Esophagus muscularis mucosa (tissue), 4 donors: ENCODE results near the gene CYP11A1. TPM values are rescaled to one million over a fixed set of nuclear protein-coding genes. Genes with fewer than 3 reads are reported as not detected.

Experiments
- DNase-seq: peaks from one replicate; pipeline ENCODE4 v3.0.0-alpha.2; 2017; ENCODE audit errors: extremely low spot score
- H3K27ac ChIP-seq, 4 donors: fragments of 200-600 bp; sonication (generic); replicated peaks in 1 of 4; 1 replicate in 3 of 4; 2 replicates in 1 of 4; pipeline ENCODE4 v1.5.1; 2016 to 2019; ENCODE audit warnings: mild to moderate bottlenecking in 1 of 4
- H3K27me3 ChIP-seq, 4 donors: fragments of 200-600 bp; sonication (generic); one replicate each; pipeline versions ENCODE4 v1.5.1 to v1.6.0; 2016 to 2019
- H3K36me3 ChIP-seq, 4 donors: fragments of 200-600 bp; sonication (generic); one replicate each; pipeline ENCODE4 v1.5.1; 2016 to 2019
- H3K4me1 ChIP-seq, 4 donors: fragments of 200-600 bp; sonication (generic); one replicate each; pipeline ENCODE4 v1.5.1; 2016 to 2019
- H3K4me3 ChIP-seq, 4 donors: fragments of 200-600 bp; sonication (generic); 1 replicate in 2 of 4; 2 replicates in 2 of 4; pipeline ENCODE4 v1.5.1; 2016 to 2019; ENCODE audit warnings: mild to moderate bottlenecking in 4 of 4, moderate library complexity in 1 of 4
- H3K9me3 ChIP-seq, 4 donors: fragments of 200-600 bp; sonication (generic); 1 replicate in 3 of 4; 2 replicates in 1 of 4; pipeline ENCODE4 v1.5.1; 2016 to 2019
- EP300 ChIP-seq: sonication (generic); formaldehyde crosslinking; IDR thresholded peaks from one replicate; pipeline ENCODE4 v1.6.1; 2017; ENCODE audit warnings: antibody characterized with exemption
- POLR2A ChIP-seq: fragments of 450-650 bp; IDR thresholded peaks from one replicate; pipeline ENCODE4 v1.6.1; 2017; ENCODE audit warnings: antibody characterized with exemption, moderate library complexity, mild to moderate bottlenecking, low read depth
- POLR2AphosphoS5 ChIP-seq, 2 donors: sonication (generic); formaldehyde crosslinking; IDR thresholded peaks; one replicate each; pipeline ENCODE4 v1.6.1; 2017; ENCODE audit warnings: antibody characterized with exemption in 2 of 2
- WGBS: methylation state at CpG from one replicate; pipeline ENCODE4 v1.1.5; 2018; 5-methylcytosine and 5-hydroxymethylcytosine counted together
- intact Hi-C: fragments of 100-400 bp; cut with DNase I; formaldehyde crosslinking; loops from one replicate; pipeline ENCODE4 v1.15.1; 2023
- total RNA-seq, 4 donors: library from RNA; depleted of rRNA; stranded (reverse); fragments of >200 nt; gene quantifications; one replicate each; pipeline versions ENCODE4 v1.1.0 to v1.2.1, GENCODE V29; 2016
- TF ChIP-seq, protein P1 (sequence below), 3 experiments: fragments of 200-600 bp in 2 of 3; fragments of 450-650 bp in 1 of 3; sonication (generic) in 2 of 3; IDR thresholded peaks; one replicate each; pipeline ENCODE4 v1.5.1; 2017 to 2019; ENCODE audit warnings: antibody characterized with exemption in 3 of 3, mild to moderate bottlenecking in 2 of 3, moderate library complexity in 1 of 3

Gene CYP11A1
- total RNA-seq, 4 donors from 2014 or later = 1.7 to 2.5 (median 1.8) TPM

DNA sequence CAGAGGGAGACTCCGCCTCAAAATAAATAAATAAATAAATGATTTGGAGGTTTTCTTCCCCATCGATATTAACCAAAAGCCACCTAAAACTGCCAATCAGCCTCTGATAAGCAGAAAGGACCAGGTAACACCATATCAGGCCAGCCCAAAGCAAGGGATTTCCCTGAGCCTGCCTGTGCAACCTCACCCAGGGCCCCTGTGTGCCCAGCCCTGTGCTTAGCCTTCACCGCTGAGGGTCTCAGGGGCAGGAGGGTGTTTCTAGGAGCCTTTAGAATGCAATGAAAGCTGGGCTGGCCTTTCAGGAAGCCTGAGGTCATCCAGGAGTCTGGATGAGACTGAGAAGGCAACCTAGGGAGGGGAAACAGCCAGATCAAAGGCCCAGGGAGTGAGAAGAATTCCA, 35.4 kb downstream of the CYP11A1 start:
- H3K27ac ChIP-seq = no peak overlapping the region
- 82% methylated on average over 3 of the region's 3 CpGs for whole genome bisulfite sequencing
- H3K9me3 ChIP-seq = no peaks in the 10 kb centered on the region
- TF ChIP-seq POLR2AphosphoS5 (IDR thresholded peaks at IDR 0.05) = no peak
- TF ChIP-seq, protein P1, sequence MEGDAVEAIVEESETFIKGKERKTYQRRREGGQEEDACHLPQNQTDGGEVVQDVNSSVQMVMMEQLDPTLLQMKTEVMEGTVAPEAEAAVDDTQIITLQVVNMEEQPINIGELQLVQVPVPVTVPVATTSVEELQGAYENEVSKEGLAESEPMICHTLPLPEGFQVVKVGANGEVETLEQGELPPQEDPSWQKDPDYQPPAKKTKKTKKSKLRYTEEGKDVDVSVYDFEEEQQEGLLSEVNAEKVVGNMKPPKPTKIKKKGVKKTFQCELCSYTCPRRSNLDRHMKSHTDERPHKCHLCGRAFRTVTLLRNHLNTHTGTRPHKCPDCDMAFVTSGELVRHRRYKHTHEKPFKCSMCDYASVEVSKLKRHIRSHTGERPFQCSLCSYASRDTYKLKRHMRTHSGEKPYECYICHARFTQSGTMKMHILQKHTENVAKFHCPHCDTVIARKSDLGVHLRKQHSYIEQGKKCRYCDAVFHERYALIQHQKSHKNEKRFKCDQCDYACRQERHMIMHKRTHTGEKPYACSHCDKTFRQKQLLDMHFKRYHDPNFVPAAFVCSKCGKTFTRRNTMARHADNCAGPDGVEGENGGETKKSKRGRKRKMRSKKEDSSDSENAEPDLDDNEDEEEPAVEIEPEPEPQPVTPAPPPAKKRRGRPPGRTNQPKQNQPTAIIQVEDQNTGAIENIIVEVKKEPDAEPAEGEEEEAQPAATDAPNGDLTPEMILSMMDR (IDR thresholded peaks at IDR 0.05) = no peak
- no peak for TF ChIP-seq EP300
- no peak for TF ChIP-seq POLR2A
- H3K27me3 ChIP-seq = no peaks in the 10 kb centered on the region
- no peaks in the 10 kb centered on the region for H3K36me3 ChIP-seq
- H3K4me1 ChIP-seq = no peaks in the 10 kb centered on the region
- no peak overlapping the region for H3K4me3 ChIP-seq
- intact Hi-C loops = no loop called here
- DNase-seq = no peak

DNA sequence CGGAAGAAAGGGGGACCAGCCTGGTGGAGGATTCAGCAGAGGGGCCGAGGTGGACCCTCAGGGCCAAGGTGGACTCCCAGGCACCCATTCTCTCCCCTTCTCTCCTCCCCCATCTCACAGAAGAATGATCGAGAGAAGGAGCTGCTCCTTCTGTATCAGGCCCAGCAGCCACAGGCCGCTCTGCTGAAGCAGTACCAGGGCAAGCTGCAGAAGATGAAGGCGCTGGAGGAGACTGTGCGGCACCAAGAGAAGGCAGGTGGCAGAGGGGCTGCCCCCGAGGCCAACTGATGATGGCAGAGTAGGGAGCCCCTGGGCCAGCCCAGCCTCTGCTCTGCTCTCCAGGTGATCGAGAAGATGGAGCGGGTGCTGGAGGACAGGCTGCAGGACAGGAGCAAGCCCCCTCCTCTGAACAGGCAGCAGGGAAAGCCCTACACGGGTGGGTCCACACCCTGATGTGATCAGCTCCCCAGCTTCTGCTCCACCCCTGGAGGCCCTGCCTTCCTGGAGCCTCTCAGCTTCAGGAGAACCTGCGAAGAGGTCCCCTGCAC, 36.5 kb downstream of the CYP11A1 start:
- 83% methylated on average over 11 of the region's 11 CpGs for WGBS
- intact Hi-C loops = no loop called here
- TF ChIP-seq, protein P1 (IDR thresholded peaks at IDR 0.05) = no peak
- no peak for TF ChIP-seq POLR2AphosphoS5 (IDR thresholded peaks at IDR 0.05)

DNA sequence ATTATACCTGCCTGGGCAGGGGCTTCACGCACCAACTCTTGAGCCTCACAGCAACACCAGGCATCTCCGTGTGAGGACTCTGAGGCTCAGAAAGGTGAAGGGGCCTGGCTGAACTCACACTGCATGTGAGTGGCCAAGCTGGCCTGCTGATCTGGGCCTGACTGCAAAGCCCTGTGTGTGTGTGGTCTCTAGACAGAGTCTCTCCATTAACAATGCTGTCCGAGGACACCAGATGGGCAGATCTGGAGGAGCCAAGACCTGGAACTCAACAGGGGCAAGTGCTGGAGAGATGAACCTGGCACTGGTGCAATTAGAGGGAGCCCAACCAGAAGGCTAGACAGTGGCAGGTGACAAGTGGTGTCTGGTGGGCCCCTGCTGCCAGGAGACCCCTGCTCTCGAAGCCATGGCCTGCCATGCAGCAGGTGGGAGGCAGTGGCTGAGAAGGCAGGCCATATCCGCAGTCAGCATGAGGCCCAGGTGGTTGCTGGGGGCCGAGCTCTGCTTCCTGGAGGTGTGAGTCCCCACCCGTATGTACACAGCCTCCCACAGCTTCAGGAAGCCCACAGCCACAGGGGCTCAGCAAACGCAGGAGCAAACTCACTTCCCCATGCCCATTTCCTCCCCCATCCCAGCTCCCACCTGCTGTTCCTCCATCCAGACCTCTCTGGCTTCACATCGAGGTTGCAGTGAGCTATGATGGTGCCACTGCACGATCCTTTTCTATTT, 39.0 kb downstream of the CYP11A1 start:
- no peaks in the 10 kb centered on the region for H3K9me3 ChIP-seq
- no peak overlapping the region for H3K27ac ChIP-seq
- H3K27me3 ChIP-seq = peaks cover 0 to 24% (median 0%) of the 10 kb centered on the region in 4 donors
- TF ChIP-seq POLR2AphosphoS5 (IDR thresholded peaks at IDR 0.05) = no peak
- TF ChIP-seq, protein P1 (IDR thresholded peaks at IDR 0.05) = no peak
- TF ChIP-seq EP300 = no peak
- no peak for TF ChIP-seq POLR2A
- no peaks in the 10 kb centered on the region for H3K4me1 ChIP-seq
- no peaks in the 10 kb centered on the region for H3K36me3 ChIP-seq
- 45% methylated on average over 7 of the region's 10 CpGs for WGBS
- intact Hi-C loops = no loop called here
- DNase-seq = no peak
- H3K4me3 ChIP-seq = no peak overlapping the region

More for the DNA sequence above, 36.5 kb downstream of the CYP11A1 start:
- no peaks in the 10 kb centered on the region for H3K36me3 ChIP-seq
- peaks cover 0 to 7% (median 0%) of the 10 kb centered on the region in 4 donors for H3K27me3 ChIP-seq
- no peak overlapping the region for H3K27ac ChIP-seq
- H3K4me1 ChIP-seq = no peaks in the 10 kb centered on the region
- no peak overlapping the region for H3K4me3 ChIP-seq
- H3K9me3 ChIP-seq = no peaks in the 10 kb centered on the region
- DNase-seq = no peak

DNA sequence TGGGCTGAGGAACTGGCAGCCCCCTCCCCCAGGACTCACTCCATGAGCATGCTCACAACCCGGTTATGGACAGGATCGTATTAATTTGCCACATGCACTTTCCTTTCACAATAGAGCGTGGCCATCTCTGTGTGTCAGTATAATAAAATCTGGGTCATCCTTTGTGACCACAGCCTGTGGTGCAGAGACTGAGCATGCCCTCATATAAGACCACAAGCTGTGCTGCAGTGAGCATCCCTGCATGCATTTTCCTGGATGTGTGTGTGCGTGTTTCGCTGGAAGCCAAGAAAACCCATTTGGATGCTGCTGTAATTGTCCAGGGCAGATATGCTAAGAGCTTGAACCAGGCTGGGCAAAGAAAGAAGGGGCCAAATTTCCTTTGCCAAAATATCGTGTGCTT, 39.7 kb downstream of the CYP11A1 start:
- WGBS = 93% methylated on average over 5 of the region's 6 CpGs
- no peaks in the 10 kb centered on the region for H3K36me3 ChIP-seq
- no peak overlapping the region for H3K27ac ChIP-seq
- no peak overlapping the region for H3K4me3 ChIP-seq
- peaks cover 0 to 24% (median 0%) of the 10 kb centered on the region in 4 donors for H3K27me3 ChIP-seq
- no peaks in the 10 kb centered on the region for H3K9me3 ChIP-seq
- TF ChIP-seq POLR2A (no peak), EP300 (no peak), POLR2AphosphoS5 (IDR thresholded peaks at IDR 0.05) (no peak)
- TF ChIP-seq, protein P1 (IDR thresholded peaks at IDR 0.05) = no peak
- H3K4me1 ChIP-seq = no peaks in the 10 kb centered on the region
- intact Hi-C loops = no loop called here
- no peak for DNase-seq

DNA sequence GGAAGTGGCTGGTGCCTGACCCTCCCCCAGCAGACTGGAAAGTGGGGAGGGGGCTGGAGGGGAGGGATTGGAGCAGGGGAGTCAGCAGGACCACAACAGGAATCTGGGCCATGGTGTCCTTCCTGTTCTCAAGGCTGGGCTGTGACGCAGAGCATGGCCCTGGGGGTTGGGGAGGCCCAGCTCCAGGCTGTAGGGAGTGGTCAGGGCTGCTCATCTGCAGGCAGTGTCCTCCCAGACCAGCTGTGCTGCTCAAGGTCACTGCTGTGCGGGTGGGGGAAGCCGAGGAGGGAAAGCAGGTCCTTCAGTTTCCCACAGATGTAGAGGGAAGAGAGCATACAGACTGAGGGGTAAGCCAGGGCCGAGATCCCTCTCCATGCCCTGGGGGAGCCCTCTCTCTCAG, 40.7 kb downstream of the CYP11A1 start:
- Histone ChIP-seq H3K36me3 (no peaks in the 10 kb centered on the region), H3K4me3 (no peak overlapping the region), H3K27ac (no peak overlapping the region), H3K9me3 (no peaks in the 10 kb centered on the region), H3K27me3 (peaks cover 0 to 24% (median 0%) of the 10 kb centered on the region in 4 donors), H3K4me1 (no peaks in the 10 kb centered on the region)
- WGBS = 43% methylated on average over 1 of the region's 4 CpGs
- TF ChIP-seq POLR2A (no peak), EP300 (no peak), POLR2AphosphoS5 (IDR thresholded peaks at IDR 0.05) (no peak)
- TF ChIP-seq, protein P1 (IDR thresholded peaks at IDR 0.05) = no peak
- no peak for DNase-seq
- intact Hi-C loops = no loop called here
